A549 treated with dexamethasone at 1 μM for 4 hours (cell line): ENCODE data around the gene LPIN1. TPM values are rescaled to one million over a fixed set of nuclear protein-coding genes. Genes with fewer than 3 reads are reported as not detected.

Experiments
- total RNA-seq: library from RNA; stranded (reverse); fragments of 200-300 nt; extraction: Qiagen RNA extraction; gene quantifications from 5 replicates; pipeline ENCODE4 v1.2.3, GENCODE V29; 2022

The LPIN1 gene, protein sequence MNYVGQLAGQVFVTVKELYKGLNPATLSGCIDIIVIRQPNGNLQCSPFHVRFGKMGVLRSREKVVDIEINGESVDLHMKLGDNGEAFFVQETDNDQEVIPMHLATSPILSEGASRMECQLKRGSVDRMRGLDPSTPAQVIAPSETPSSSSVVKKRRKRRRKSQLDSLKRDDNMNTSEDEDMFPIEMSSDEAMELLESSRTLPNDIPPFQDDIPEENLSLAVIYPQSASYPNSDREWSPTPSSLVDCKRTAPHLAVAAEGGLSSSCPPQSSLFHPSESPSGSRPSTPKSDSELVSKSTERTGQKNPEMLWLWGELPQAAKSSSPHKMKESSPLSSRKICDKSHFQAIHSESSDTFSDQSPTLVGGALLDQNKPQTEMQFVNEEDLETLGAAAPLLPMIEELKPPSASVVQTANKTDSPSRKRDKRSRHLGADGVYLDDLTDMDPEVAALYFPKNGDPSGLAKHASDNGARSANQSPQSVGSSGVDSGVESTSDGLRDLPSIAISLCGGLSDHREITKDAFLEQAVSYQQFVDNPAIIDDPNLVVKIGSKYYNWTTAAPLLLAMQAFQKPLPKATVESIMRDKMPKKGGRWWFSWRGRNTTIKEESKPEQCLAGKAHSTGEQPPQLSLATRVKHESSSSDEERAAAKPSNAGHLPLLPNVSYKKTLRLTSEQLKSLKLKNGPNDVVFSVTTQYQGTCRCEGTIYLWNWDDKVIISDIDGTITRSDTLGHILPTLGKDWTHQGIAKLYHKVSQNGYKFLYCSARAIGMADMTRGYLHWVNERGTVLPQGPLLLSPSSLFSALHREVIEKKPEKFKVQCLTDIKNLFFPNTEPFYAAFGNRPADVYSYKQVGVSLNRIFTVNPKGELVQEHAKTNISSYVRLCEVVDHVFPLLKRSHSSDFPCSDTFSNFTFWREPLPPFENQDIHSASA
- total RNA-seq, result 7.3 to 11.9 TPM (median 9.2 TPM) in 5 replicates

DNA sequence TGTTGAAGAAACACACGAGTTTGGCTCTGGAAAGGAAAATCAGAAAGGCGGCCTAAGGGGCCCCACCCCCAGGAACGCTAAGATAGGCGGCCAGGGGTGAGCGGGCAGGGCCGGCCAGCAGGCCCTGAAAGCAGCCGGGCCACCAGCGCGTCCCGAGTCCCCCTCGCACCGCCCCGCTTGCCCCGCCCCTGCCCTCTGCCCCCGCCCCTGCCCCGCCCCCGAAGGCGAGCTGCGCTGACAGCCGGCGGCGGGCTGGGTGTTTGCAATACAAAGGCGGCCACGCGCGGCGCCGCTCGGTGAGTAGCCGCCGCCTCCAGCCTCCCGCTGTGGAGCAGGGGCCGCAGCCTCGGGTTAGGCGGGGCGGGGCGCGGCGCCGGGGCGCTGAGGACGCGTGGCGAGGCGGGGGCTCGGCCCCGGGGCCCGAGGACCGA lies at the start of gene LPIN1:
Gene LPIN1 (plus strand): TSS at position 257 of the 431 bp plus-strand sequence. CDS start 18,910 bp downstream, outside the sequence.

Other genes starting within 250 kb of the LPIN1 start
- gene GREB1, start 212.6 kb upstream of the LPIN1 start, total RNA-seq, result 2.5 to 3.9 TPM (median 3.3 TPM) in 5 replicates
- gene NTSR2, start 76.4 kb upstream of the LPIN1 start, total RNA-seq, result not detected in 5 replicates